Effector CD4-positive, alpha-beta T cell (primary cell): ENCODE measurements around the gene EFNA5.
"Not testable (repeated sequence)": the region's sequence is repeated elsewhere in the genome, so short reads cannot be mapped to it uniquely, and the experiment has no call there.

Source experiments
- DNase-seq: peaks from one replicate; pipeline ENCODE4 v3.0.0-alpha.2; 2020

The EFNA5 gene

GRCh38 chr5:107477492-107477891 lies 193.2 kb downstream of the EFNA5 start:
- no peak for DNase-seq

- DNase-seq: no peak
Observed at GRCh38 chr5:107476783-107477182, 194.0 kb downstream of the EFNA5 start.

GRCh38 chr5:107474716-107475489 lies 195.8 kb downstream of the EFNA5 start:
- DNase-seq: no peak

- DNase-seq: no peak
Observed at GRCh38 chr5:107474361-107474715, 196.4 kb downstream of the EFNA5 start.

- DNase-seq: no peak
Observed at GRCh38 chr5:107472620-107473064, 198.1 kb downstream of the EFNA5 start.

GRCh38 chr5:107470295-107470582 lies 200.5 kb downstream of the EFNA5 start:
- no peak for DNase-seq

GRCh38 chr5:107469485-107470294 lies 201.0 kb downstream of the EFNA5 start:
- no peak for DNase-seq

- DNase-seq: no peak
Observed at GRCh38 chr5:107469064-107469463, 201.7 kb downstream of the EFNA5 start.

GRCh38 chr5:107468276-107468675 lies 202.5 kb downstream of the EFNA5 start:
- no peak for DNase-seq

GRCh38 chr5:107467137-107467932 lies 203.4 kb downstream of the EFNA5 start:
- no peak for DNase-seq

- no peak for DNase-seq
Observed at GRCh38 chr5:107466233-107466769, 204.4 kb downstream of the EFNA5 start.

GRCh38 chr5:107464876-107465275 lies 205.9 kb downstream of the EFNA5 start:
- DNase-seq: no peak

GRCh38 chr5:107464416-107464815 lies 206.3 kb downstream of the EFNA5 start:
- no peak for DNase-seq

- no peak for DNase-seq
Observed at GRCh38 chr5:107463731-107464130, 207.0 kb downstream of the EFNA5 start.

GRCh38 chr5:107461770-107462169 lies 209.0 kb downstream of the EFNA5 start:
- DNase-seq: no peak

- no peak for DNase-seq
Observed at GRCh38 chr5:107460789-107461188, 209.9 kb downstream of the EFNA5 start.

GRCh38 chr5:107459605-107460004 lies 211.1 kb downstream of the EFNA5 start:
- DNase-seq: no peak

- no peak for DNase-seq
Observed at GRCh38 chr5:107458322-107458721, 212.4 kb downstream of the EFNA5 start.

- DNase-seq: no peak
Observed at GRCh38 chr5:107457881-107458280, 212.9 kb downstream of the EFNA5 start.

- DNase-seq: no peak
Observed at GRCh38 chr5:107457138-107457537, 213.6 kb downstream of the EFNA5 start.

- no peak for DNase-seq
Observed at GRCh38 chr5:107456281-107456715, 214.4 kb downstream of the EFNA5 start.

GRCh38 chr5:107455111-107455544 lies 215.6 kb downstream of the EFNA5 start:
- no peak for DNase-seq

GRCh38 chr5:107451827-107452226 lies 218.9 kb downstream of the EFNA5 start:
- DNase-seq: not testable (repeated sequence)
